DMS 273 treated with DMSO at 0.1 percent for 48 hours (cell line): ENCODE data around the gene PAM16.

Experiments used
- DNase-seq: peaks from one replicate; lab custom pipeline; 2025; lab: John Stamatoyannopoulos, UW

The PAM16 gene

DNA sequence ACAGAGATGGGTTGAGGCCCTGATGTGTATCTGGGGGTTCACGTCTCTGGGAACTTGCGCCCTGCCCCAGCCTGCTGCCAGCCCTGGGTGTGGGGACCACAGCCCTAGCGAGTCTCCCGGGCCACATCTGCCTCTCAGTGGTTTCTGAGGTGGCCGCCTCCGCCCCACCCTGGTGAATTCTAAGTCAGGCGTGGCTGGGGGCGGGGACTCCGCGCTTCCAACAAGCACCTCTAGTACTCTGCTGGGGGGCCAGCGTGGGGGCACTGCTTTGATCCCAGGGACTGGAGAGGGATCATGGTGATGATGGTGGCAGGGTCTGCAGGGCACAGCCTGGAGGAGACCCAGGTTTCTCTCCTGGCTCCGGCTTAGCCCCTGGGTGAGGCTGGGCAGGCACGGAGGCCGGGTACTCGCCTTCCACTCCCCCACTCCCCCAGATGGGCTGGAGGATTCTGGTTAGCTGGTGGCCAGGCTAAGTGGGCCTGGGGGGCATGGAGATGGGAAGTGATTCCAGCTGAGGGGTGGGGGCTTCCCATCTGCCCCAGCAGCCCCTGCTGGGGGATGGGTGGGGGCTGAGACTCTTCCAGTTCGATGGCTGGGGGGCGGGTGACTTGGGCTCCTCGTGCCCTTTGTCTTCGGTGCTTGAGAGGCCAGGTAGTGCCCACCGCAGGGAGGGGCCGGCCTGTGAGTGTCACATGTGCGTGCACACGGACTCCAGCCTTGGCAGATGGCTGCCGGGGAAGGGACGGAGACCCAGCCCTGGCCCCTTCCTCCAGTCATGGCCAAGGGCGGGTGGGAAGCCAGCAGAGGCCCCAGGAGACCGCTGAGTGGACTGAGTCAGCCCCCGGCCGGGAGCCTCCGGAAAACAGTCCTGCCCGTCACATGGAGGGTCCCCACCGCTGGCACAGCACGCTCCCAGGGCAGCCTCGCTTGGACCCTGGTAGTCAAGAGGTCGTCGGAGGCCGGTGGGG, 31.4 kb downstream of the PAM16 start:
- no peak for DNase-seq

DNA sequence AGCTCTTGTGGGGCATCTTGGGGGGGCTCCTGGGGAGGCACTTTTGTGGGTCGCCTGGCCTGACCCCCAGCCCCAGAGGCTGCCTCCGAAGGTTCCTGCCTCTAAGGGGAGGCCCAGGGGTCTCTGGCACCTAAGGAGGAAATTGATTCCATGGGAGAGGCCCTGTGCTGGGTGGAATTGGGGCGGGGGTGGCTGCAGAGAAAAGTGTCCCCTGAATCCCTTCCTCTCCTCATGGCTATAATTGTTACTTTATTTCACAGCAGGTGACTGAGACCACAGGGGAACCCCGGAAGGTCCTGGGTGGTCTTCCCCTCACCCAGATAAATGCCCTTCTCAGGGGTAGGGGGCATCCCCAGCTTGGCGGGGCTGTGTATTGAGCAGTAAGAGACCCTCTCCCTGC, 32.2 kb downstream of the PAM16 start:
- no peak for DNase-seq

GRCh38 chr16:4318451-4318910, 32.6 kb downstream of the PAM16 start:
- no peak for DNase-seq

- no peak for DNase-seq
These were observed 33.3 kb downstream of the PAM16 start for GRCh38 chr16:4317532-4318450.

DNA sequence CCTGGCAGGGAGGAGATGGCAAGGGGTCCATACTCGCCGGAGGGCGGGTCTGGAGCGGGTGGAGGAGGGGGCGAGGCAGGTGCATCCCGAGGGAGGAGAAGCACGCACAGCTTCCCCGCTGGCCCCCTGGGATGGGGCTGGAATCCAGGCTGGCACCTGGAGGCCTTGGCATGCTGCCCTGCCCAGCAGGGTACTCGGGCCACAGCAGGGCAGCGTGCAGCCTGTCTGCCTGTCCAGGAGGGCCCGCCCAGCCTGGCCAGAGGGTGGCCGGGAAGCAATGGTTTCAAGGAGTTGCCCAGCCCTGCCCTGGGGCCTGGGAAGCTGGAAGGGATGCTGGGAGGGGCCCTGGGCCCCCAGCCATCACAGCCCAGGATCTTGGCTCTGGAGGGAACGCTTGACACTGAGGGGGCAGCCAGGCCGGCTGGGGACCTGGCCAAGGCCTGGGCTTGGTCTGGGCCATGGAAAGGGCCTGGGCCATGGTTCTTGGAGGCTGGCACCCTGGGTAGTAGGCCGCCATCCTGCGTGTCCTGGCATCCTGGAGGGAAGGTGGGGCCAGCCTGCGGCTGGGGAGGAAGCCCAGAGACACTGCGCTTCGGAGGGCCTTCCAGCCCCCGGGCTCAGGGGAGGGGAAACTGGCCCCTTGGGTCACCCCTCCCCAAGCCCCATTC, 34.1 kb downstream of the PAM16 start:
- no peak for DNase-seq

- DNase-seq: no peak
These were observed 34.8 kb downstream of the PAM16 start for GRCh38 chr16:4316108-4316863.

GRCh38 chr16:4315186-4316107, 35.7 kb downstream of the PAM16 start, which contains the start of gene GLIS2:
Gene GLIS2 (plus strand): TSS chr16:4316067. CDS start chr16:4332281, 16,214 bp downstream.
- no peak for DNase-seq

DNA sequence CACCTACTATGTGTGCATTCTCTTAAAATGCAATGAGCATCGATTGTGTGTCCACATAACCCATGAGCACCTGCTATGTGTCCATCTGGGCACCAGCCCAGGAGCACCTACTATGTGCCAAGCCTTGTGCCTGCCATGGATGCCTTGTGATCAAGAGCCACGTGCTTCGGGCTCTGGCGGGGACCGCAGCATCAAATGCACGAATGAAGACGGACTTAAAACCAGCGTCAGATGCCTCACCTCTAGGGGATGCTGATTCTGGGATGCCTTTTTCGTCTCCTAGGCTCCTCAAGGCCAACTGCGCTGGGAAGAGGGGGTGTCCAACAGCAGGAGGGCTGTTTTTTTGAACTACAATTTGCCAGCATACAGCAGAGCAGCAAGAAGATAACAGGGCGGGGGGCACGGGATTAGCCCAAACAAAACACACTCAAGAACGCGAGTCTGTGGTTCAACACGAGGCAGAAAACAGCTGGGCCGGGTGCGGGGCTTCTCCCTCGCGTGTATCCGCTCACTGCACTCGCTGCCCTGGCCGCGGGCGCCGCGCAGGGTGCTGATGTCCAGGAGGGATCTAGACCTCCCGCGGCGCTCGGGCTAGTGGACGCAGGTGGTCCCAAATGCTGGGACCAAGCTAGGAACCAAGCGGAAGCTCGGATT, 36.5 kb downstream of the PAM16 start:
- DNase-seq: peak; percentile 18

- DNase-seq: no peak
These were observed 37.3 kb downstream of the PAM16 start for GRCh38 chr16:4313563-4314531.

DNA sequence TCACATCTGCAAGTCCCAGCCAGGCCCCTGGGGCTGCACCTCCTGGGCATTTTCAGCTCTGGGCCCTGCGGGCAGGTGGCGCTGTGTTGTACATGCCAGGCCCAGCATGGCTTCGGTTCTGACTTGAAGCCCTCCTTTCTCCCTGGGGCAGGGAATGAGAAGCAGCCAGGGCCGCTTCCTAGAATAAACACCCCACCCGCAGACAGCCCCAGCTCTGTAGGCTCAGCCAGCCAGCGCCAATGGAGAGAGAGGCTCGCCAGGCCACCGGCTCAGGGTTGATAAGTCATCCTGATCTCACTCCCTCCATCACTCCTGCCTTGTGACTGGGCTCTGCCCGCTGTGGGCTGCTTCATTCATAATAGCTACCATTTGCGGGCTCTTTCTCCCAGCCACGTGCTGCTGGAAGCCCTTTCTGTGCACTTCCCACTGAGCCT, 41.3 kb downstream of the PAM16 start:
- peak; percentile 17 for DNase-seq

- no peak for DNase-seq
These were observed 41.9 kb downstream of the PAM16 start for GRCh38 chr16:4309102-4309832.

DNA sequence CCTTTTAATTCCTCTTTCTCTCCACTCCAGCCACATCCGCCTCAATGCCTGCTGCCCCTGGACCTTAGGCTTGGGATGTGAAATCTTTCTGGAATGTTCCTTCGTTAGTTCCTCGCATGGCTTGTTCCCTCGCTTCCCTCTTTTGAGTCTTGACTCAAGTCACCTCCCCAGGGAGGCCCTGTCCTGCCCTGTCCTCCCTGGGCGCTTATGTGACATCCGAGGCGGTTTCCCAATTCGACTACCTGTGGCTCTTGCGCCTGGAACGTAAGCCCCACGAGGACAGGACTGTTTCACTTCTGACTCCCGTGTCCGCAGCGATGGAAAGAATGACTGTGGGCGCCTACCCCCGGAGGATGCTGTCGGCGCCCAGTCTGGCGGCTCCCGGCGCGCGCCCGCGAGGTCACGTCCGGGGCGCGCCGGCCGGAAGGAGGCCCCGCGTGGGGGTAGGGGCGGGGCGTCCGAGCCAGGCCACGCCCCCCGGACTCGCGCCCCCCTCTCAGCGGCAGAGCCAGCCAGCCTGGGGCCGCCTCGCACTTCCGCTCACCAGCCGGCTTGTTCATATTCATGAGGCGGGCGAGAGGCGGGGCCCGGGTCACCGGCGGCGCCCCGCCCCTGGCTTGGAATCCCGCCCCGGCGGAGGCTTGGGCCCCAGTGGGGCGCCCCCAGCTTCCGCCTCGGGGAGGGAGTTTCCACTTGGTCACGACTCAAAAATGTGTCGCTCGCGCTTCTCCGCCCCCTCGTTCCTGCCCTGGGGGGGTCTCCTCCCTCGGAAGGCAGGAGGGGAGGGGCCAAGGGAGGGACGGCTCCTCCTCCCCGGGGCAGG, 43.7 kb downstream of the PAM16 start:
- no peak for DNase-seq

GRCh38 chr16:4306470-4307214, 44.5 kb downstream of the PAM16 start:
- no peak for DNase-seq

DNA sequence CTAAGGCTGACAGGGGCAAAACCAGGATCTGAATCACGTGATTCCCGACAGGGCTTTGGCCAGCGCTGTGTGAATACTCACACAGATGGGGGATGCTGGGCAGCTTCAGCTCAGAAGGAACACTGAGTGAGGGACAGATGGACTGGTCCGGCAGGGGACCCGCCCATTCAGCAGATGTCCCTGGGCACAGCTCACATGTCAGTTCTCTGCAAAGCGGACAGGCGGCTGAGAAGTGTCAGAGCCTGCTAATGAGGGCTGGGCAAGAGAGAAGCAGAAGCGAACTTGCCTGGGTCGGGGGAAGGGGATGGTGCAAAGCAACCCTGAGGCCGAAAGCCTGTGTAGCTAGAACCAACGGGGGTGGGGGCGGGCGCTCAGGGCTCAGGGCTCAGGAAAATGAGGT, 47.1 kb downstream of the PAM16 start:
- peak; percentile 54 for DNase-seq

- no peak for DNase-seq
These were observed 49.2 kb downstream of the PAM16 start for GRCh38 chr16:4301968-4302367.

DNA sequence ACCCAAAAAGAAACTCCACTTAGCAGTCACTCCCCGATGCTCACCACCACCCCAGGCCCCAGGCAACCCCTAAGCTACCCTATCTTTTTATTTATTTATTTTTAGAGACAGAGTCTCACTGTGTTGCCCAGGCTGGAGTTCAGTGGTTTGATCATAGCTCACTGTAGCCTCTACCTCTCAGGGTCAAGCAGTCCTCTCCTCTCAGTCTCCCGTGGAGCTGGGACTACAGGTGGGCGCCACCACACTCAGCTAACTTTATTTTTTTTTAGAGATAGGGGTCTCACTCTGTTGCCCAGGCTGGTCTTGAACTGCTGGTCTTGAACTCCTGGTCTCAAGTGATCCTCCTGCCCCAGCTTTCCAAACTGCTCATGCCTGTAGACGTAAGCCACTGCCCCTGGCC, 49.9 kb downstream of the PAM16 start:
- DNase-seq: no peak
